OCI-LY1 (cell line): ENCODE measurements around the gene LRMDA.

Experiments
- EZH2 ChIP-seq: fragments of 200-600 bp; sonication (generic), shearing (Covaris generic); IDR thresholded peaks from 2 replicates; pipeline ENCODE4 v1.8.0; 2017; ENCODE audit warnings: borderline replicate concordance, mixed run types, mild to moderate bottlenecking, antibody characterized with exemption, low read length, moderate library complexity, mixed read lengths
- TF ChIP-seq, protein P1 (sequence below): fragments of 200-600 bp; sonication (generic), shearing (Covaris generic); IDR thresholded peaks from 2 replicates; pipeline ENCODE4 v1.5.1; 2017; ENCODE audit warnings: mild to moderate bottlenecking, antibody characterized with exemption, low read length, moderate library complexity, mixed read lengths

DNA sequence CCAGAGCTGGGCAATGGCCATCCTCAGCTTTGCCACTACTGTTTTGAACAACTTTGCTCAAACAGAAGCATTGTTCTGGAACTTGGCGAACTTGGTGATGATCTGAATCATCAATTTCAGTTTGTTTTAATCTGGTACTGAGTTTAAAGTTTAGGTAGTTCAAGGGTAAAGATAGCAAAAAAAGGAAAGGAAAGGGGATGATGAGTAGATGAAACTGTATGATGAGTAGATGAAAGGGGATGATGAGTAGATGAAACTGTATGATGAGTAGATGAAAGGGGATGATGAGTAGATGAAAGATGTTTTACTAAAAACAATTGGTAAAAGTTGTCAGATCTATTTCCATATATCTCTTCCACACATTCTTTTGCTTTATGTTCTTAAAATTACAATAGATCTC lies 737.0 kb downstream of the LRMDA start:
- TF ChIP-seq, protein P1, sequence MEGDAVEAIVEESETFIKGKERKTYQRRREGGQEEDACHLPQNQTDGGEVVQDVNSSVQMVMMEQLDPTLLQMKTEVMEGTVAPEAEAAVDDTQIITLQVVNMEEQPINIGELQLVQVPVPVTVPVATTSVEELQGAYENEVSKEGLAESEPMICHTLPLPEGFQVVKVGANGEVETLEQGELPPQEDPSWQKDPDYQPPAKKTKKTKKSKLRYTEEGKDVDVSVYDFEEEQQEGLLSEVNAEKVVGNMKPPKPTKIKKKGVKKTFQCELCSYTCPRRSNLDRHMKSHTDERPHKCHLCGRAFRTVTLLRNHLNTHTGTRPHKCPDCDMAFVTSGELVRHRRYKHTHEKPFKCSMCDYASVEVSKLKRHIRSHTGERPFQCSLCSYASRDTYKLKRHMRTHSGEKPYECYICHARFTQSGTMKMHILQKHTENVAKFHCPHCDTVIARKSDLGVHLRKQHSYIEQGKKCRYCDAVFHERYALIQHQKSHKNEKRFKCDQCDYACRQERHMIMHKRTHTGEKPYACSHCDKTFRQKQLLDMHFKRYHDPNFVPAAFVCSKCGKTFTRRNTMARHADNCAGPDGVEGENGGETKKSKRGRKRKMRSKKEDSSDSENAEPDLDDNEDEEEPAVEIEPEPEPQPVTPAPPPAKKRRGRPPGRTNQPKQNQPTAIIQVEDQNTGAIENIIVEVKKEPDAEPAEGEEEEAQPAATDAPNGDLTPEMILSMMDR: no peak
- no peak for TF ChIP-seq EZH2
